Umbilical cord (tissue), 2 donors: ENCODE results near the gene EIF3CL. TPM values are rescaled to one million over a fixed set of nuclear protein-coding genes. Genes with fewer than 3 reads are reported as not detected.
"Not testable (repeated sequence)": the region's sequence is repeated elsewhere in the genome, so short reads cannot be mapped to it uniquely, and the experiment has no call there.

Experiments used
- DNase-seq: peaks from one replicate; pipeline ENCODE4 v3.0.0-alpha.2; 2015; ENCODE audit warnings: low spot score
- total RNA-seq: library from RNA; depleted of rRNA; stranded (reverse); fragments of >200 nt; gene quantifications from one replicate; pipeline ENCODE4 v1.2.3, GENCODE V29; 2014; ENCODE audit warnings: low replicate concordance; ENCODE audit not compliant: insufficient read depth

The EIF3CL gene
- total RNA-seq, 1 donor from 2014 or later: 75.1 TPM

DNA sequence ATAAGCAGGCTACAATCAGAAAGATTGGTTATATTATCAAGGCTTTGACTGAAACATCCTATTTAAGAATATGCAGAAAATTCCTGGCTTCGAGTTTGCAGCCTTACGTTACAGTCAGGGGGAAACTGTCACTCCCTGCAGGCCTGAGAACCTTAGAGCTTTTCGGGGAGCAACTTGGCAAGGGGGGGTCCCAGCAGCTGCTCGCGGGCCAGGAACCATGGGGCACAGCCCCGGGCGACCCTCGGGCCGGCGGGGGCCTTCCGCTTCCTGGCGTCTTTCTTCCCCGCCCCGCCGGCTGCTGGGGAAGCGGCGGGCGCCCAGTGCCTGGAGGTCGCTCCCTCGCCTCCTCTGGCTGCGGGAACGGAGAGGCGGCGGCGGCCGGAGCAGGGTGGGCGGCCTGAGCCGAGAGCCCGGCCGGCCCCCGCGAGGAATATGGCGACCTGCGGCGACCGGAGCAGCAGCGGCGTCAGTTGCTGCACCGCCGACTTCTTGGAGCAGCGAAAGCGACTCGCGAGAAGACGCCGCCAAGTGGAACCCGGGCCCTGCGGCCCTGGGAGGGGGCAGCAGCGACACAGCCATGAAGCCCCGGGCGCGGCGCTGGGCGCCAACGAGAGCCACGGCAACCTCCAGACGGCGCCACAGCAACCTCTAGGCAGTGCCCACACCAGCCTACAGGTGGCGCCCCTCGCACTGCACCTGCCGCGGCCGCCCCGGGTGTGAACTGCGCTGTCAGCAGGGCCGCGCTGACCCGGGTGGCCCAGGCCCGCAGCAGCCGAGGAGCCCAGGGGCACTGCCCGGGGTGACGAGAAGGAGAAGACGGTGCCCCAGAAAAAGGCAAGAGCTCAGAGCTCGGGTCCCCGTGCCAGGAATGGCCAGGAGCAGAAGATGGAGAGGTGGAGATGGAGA lies 39.1 kb downstream of the EIF3CL start:
- DNase-seq: not testable (repeated sequence)

GRCh38 chr16:28363408-28363807 lies 40.2 kb downstream of the EIF3CL start, which contains the start of gene NPIPB6:
TSS of gene NPIPB6 (minus strand) at chr16:28363508. CDS start at chr16:28362822, 686 bp downstream.
- DNase-seq: not testable (repeated sequence)

- DNase-seq: not testable (repeated sequence)
Observed at GRCh38 chr16:28362600-28362999, 41.0 kb downstream of the EIF3CL start.

DNA sequence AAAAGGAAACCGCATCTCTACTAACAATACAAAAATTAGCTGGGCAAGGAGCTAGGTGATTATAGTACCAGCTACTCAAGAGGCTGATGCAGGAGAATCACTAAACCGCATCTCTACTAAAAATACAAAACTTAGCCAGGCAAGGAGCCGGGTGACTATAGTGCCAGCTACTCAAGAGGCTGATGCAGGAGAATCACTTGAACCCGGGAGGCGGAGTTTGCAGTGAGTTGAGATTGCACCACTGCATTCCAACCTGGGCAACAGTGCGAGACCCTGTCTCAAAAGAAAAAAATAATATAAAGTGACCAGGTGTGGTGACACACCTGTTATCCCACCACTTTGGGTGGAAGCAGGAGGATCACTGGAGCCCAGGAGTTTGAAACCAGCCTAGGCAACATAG lies 65.4 kb downstream of the EIF3CL start:
- DNase-seq: not testable (repeated sequence)

GRCh38 chr16:28336940-28337710 lies 66.5 kb downstream of the EIF3CL start:
- DNase-seq: not testable (repeated sequence)

DNA sequence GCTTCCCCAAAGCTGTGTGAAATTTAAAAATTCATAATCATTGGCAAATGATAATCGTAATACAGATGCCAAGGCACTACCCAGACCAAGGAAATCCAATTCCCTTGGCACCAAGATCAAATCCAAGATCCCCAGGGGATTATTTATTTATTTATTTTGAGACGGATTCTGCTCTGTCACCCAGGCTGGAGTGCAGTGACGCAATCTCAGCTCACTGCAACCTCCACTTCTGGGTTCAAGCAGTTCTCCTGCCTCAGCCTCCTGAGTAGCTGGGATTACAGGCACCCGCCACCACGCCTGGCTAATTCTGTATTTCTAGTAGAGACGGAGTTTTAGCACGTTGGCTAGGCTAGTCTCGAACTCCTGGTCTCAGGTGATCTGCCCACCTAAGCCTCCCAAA lies 68.0 kb downstream of the EIF3CL start:
- not testable (repeated sequence) for DNase-seq

DNA sequence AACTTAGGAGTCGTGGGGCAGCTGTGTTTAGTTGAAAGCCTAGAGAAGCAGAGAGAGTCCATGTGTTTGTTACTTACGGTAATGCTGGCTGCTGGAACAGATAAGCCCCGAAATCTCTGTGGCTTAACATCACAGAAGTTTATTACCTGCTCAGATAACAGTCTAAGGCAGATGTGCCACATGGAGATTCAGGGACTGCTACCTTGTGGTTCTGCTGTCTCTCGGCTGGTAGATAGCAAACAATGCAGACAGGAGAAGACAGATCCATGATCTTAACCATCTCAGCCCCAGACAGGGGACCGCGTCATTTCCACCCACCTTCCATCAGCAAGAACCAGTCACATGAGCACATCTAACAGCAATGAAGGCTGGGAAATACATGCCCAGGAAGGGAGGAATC lies 71.0 kb downstream of the EIF3CL start:
- not testable (repeated sequence) for DNase-seq

DNA sequence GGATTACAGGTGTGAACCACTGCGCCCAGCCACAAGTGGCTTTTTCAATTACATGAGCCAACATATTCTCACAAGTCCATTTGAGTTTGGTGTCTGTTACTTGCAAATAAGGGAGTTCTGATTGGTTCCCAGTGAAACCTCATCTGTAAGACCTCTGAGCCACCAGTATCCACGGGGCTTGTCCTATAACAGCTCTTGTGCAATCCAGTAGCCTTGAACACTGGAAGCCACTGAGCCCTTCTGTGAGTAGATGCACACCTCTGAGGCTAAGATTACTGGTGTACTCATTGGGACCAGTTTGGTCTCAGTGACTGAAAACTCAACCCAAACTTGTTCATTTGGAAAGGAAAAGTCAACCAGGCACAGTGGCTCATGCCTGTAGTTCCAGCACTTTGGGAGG lies 72.7 kb downstream of the EIF3CL start:
- DNase-seq: not testable (repeated sequence)

DNA sequence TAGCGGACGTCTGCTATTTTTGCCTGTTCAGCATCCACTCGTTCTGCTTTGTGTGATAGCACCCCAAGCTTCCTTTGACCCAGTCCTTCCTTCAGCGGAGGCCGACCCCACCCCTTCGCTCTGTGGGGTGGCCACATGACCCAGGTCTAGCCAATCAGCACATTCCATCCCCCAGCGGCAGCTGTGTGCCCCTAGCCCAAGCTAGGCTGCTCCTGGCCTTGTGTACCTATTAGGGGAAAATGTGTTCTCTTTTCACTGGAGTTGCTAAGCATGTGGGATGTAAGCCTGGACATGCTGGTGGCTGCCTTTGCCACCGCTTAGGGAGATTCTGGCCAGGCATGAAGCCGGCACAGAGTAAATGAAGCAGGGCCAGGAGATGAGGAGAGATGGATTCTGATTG lies 73.4 kb downstream of the EIF3CL start:
- not testable (repeated sequence) for DNase-seq

Other genes starting within 250 kb of the EIF3CL start
- 140 TPM for gene XPO6, start 191.9 kb downstream of the EIF3CL start, total RNA-seq
- 0.24 TPM for gene SBK1, start 111.3 kb downstream of the EIF3CL start, total RNA-seq
- not detected for gene NPIPB6, start 40.3 kb downstream of the EIF3CL start, total RNA-seq
- gene NPIPB7, start 68.5 kb upstream of the EIF3CL start, total RNA-seq: not detected
- 20.9 TPM for gene CLN3, start 88.2 kb upstream of the EIF3CL start, total RNA-seq
- gene APOBR, start 90.8 kb upstream of the EIF3CL start, total RNA-seq: 0.72 TPM
- not detected for gene IL27, start 103.0 kb upstream of the EIF3CL start, total RNA-seq
- gene NUPR1, start 135.1 kb upstream of the EIF3CL start, total RNA-seq: 8.7 TPM
- gene SGF29, start 150.1 kb upstream of the EIF3CL start, total RNA-seq: 14.0 TPM
- not detected for gene SULT1A2, start 193.2 kb upstream of the EIF3CL start, total RNA-seq
- gene SULT1A1, start 206.2 kb upstream of the EIF3CL start, total RNA-seq: 1.7 TPM
- not detected for gene NPIPB8, start 234.2 kb upstream of the EIF3CL start, total RNA-seq